MCF 10A (cell line): Measurements from ENCODE around the gene VASN. TPM values are rescaled to one million over a fixed set of nuclear protein-coding genes. Genes with fewer than 3 reads are reported as not detected.

Experiments used
- BruUV-seq: library from RNA; stranded (reverse); fragments of 400-500 nt; replicated peaks from 2 replicates; lab custom pipeline; 2021; lab: Mats Ljungman, UMichigan
- CTCF ChIA-PET: fragments of 300-600 bp; sonication (Branson Sonifier 250); formaldehyde crosslinking; extraction: SDS; loops from one replicate; lab custom pipeline; 2021; ENCODE audit warnings: antibody characterized with exemption, inconsistent platforms; lab: Yijun Ruan, JAX
- POLR2A ChIA-PET: fragments of 300-600, 350-650 bp; sonication (Branson Sonifier 250); formaldehyde crosslinking; extraction: SDS; loops from one replicate; lab custom pipeline; 2020; ENCODE audit warnings: antibody characterized with exemption, inconsistent platforms; lab: Yijun Ruan, JAX
- DNase-seq: peaks from one replicate; pipeline ENCODE4 v3.0.0-alpha.2; 2018; ENCODE audit not compliant: unreplicated experiment
- H3K27ac Mint-ChIP-seq: one replicate; pipeline ENCODE4 v1.8.0; 2022; ENCODE audit warnings: mild to moderate bottlenecking, low read depth, mixed read lengths; ENCODE audit not compliant: unreplicated experiment
- H3K27me3 Mint-ChIP-seq: one replicate; pipeline ENCODE4 v1.8.0; 2022; ENCODE audit warnings: mixed read lengths; ENCODE audit not compliant: insufficient read depth, unreplicated experiment
- H3K36me3 Mint-ChIP-seq: one replicate; pipeline ENCODE4 v1.8.0; 2022; ENCODE audit warnings: mild to moderate bottlenecking, moderate library complexity, mixed read lengths; ENCODE audit not compliant: insufficient read depth, unreplicated experiment
- H3K4me1 Mint-ChIP-seq: one replicate; pipeline ENCODE4 v1.8.0; 2022; ENCODE audit warnings: mixed read lengths; ENCODE audit not compliant: insufficient read depth, unreplicated experiment
- H3K4me3 Mint-ChIP-seq: one replicate; pipeline ENCODE4 v1.8.0; 2022; ENCODE audit warnings: mild to moderate bottlenecking, moderate library complexity, mixed read lengths; ENCODE audit not compliant: unreplicated experiment
- H3K9me3 Mint-ChIP-seq: one replicate; pipeline ENCODE4 v1.8.0; 2022; ENCODE audit warnings: mixed read lengths; ENCODE audit not compliant: unreplicated experiment
- CTCF ChIP-seq: fragments of 200-600 bp; IDR thresholded peaks from one replicate; pipeline ENCODE4 v1.8.0; 2022; ENCODE audit warnings: antibody characterized with exemption, mild to moderate bottlenecking; ENCODE audit not compliant: unreplicated experiment
- intact Hi-C: fragments of 100-400 bp; cut with micrococcal nuclease; formaldehyde crosslinking; loops from 2 replicates; pipeline ENCODE4 v1.14.1; 2022
- total RNA-seq: library from RNA; stranded (reverse); gene quantifications from 2 replicates; pipeline ENCODE4 v1.2.3, GENCODE V29; 2022

Gene VASN
- total RNA-seq, 1 experiment from 2014 or later, result 4.0 TPM

GRCh38 chr16:4353675-4354074 lies 18.0 kb upstream of the VASN start:
- Mint-ChIP-seq H3K4me1 (peaks cover under 1% of the 10 kb centered on the region), H3K9me3 (no peaks in the 10 kb centered on the region), H3K27me3 (no peaks in the 10 kb centered on the region), H3K36me3 (peaks cover 5% of the 10 kb centered on the region), H3K4me3 (no peak overlapping the region), H3K27ac (peak overlapping the region; percentile 76)
- CTCF ChIA-PET, result interaction anchor here (6.9 kb wide), 1 partner anchor 48 kb away, joined by 75 read pairs; no protein-coding TSS in a partner anchor
- POLR2A ChIA-PET, result interaction anchor here (1.1 kb wide), 1 partner anchor 63 kb away, joined by 3 read pairs; the partner anchor contains the start of gene CORO7
- intact Hi-C loops, result loop anchor here (5.0 kb wide), 1 partner anchor 604 kb away; the partner anchor contains the start of gene SEC14L5
- DNase-seq, result no peak
- no peak for TF ChIP-seq CTCF
- no TSS peak for BruUV-seq

GRCh38 chr16:4354512-4355409 lies 16.9 kb upstream of the VASN start:
- BruUV-seq, result no TSS peak
- H3K4me1 Mint-ChIP-seq, result no peaks in the 10 kb centered on the region
- H3K4me3 Mint-ChIP-seq, result no peak overlapping the region
- no peaks in the 10 kb centered on the region for H3K27me3 Mint-ChIP-seq
- POLR2A ChIA-PET, result no interaction called here
- no peak for DNase-seq
- TF ChIP-seq CTCF, result no peak
- intact Hi-C loops, result loop anchor here (5.0 kb wide), 1 partner anchor 603 kb away; the partner anchor contains the start of gene SEC14L5
- CTCF ChIA-PET, result interaction anchor here (0.6 to 6.9 kb wide), 4 partner anchors 9 to 66 kb away, joined by 3 to 75 read pairs (median 4); no protein-coding TSS in a partner anchor
- peaks cover 12% of the 10 kb centered on the region for H3K36me3 Mint-ChIP-seq
- no peak overlapping the region for H3K27ac Mint-ChIP-seq
- no peaks in the 10 kb centered on the region for H3K9me3 Mint-ChIP-seq

- no peak overlapping the region for H3K4me3 Mint-ChIP-seq
- peaks cover 16% of the 10 kb centered on the region for H3K36me3 Mint-ChIP-seq
- no peaks in the 10 kb centered on the region for H3K9me3 Mint-ChIP-seq
- no peaks in the 10 kb centered on the region for H3K27me3 Mint-ChIP-seq
- DNase-seq, result no peak
- intact Hi-C loops, result no loop called here
- no peak overlapping the region for H3K27ac Mint-ChIP-seq
- no peak for TF ChIP-seq CTCF
- ChIA-PET POLR2A (no interaction called here), CTCF (interaction anchor here (0.7 to 1.9 kb wide), 2 partner anchors 11 to 47 kb away, joined by 3 to 11 read pairs; no protein-coding TSS in a partner anchor)
- no TSS peak for BruUV-seq
- H3K4me1 Mint-ChIP-seq, result no peaks in the 10 kb centered on the region
Observed at GRCh38 chr16:4356820-4357219, 14.8 kb upstream of the VASN start.

GRCh38 chr16:4358236-4358635 lies 13.4 kb upstream of the VASN start:
- Mint-ChIP-seq H3K4me3 (no peak overlapping the region), H3K9me3 (no peaks in the 10 kb centered on the region), H3K27me3 (no peaks in the 10 kb centered on the region), H3K36me3 (peaks cover 16% of the 10 kb centered on the region), H3K27ac (no peak overlapping the region), H3K4me1 (no peaks in the 10 kb centered on the region)
- ChIA-PET CTCF (interaction anchor here (0.7 to 14.1 kb wide), 9 partner anchors 8 to 284 kb away, joined by 3 to 263 read pairs (median 4); no protein-coding TSS in a partner anchor), POLR2A (interaction anchor here (1.1 kb wide), 2 partner anchors 20 to 45 kb away, joined by 3 to 4 read pairs; no protein-coding TSS in a partner anchor)
- no peak for DNase-seq
- BruUV-seq, result no TSS peak
- intact Hi-C loops, result no loop called here
- no peak for TF ChIP-seq CTCF
